ENCODE data around the gene NLRP5.

DNA sequence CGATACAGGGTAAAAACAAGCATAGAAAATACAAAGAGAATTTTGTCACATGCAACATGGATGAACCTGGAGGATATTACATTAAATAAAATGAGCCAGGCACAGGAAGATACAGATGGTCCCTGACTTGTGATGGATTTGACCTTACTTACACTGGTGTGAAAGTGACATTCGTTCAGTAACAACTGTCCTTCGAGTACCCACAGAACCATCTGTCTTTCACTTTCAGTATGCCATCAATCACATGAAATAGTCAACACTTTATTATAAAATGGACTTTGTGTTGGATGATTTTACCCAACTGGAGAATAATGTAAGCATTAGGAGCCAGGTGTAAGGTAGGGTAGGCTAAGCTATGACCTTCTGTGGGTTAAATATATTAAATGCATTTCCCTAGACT is 83.1 kb downstream of the NLRP5 start:
- TF ChIP-seq, protein P1, sequence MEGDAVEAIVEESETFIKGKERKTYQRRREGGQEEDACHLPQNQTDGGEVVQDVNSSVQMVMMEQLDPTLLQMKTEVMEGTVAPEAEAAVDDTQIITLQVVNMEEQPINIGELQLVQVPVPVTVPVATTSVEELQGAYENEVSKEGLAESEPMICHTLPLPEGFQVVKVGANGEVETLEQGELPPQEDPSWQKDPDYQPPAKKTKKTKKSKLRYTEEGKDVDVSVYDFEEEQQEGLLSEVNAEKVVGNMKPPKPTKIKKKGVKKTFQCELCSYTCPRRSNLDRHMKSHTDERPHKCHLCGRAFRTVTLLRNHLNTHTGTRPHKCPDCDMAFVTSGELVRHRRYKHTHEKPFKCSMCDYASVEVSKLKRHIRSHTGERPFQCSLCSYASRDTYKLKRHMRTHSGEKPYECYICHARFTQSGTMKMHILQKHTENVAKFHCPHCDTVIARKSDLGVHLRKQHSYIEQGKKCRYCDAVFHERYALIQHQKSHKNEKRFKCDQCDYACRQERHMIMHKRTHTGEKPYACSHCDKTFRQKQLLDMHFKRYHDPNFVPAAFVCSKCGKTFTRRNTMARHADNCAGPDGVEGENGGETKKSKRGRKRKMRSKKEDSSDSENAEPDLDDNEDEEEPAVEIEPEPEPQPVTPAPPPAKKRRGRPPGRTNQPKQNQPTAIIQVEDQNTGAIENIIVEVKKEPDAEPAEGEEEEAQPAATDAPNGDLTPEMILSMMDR (IDR thresholded peaks at IDR 0.05): no peak
- TF ChIP-seq POLR2A (IDR thresholded peaks at IDR 0.05): no peak
